K562 (cell line): ENCODE data around the gene PCP4L1. TPM values are rescaled to one million over a fixed set of nuclear protein-coding genes. Genes with fewer than 3 reads are reported as not detected.

Experiments
- ATF3 ChIP-seq, 2 experiments: fragments of 450-650 bp in 1 of 2; sonication (generic) in 1 of 2; formaldehyde crosslinking in 1 of 2; IDR thresholded peaks in 1 of 2; conservative IDR thresholded peaks in 1 of 2; 2 replicates each; pipeline versions ENCODE4 v1.6.1 to v1.8.1; 2016 to 2023; ENCODE audit warnings: mild to moderate bottlenecking in 2 of 2, moderate library complexity in 2 of 2, inconsistent platforms in 1 of 2, missing genetic modification reagents in 1 of 2
- CREM ChIP-seq: IDR thresholded peaks from 2 replicates; pipeline ENCODE4 v1.6.1; 2014; ENCODE audit warnings: antibody characterized with exemption, low read depth
- DIDO1 ChIP-seq: fragments of 450-650 bp; IDR thresholded peaks from 2 replicates; pipeline ENCODE4 v1.6.1; 2016; ENCODE audit warnings: low read depth, missing biosample characterization, missing genetic modification characterization
- HNRNPUL1 ChIP-seq: fragments of 200-400 bp; formaldehyde crosslinking; IDR thresholded peaks from 2 replicates; pipeline ENCODE4 v1.6.1; 2017; ENCODE audit warnings: low read length
- JUNB ChIP-seq: fragments of 450-650 bp; formaldehyde crosslinking; conservative IDR thresholded peaks from 2 replicates; pipeline ENCODE4 v1.4.0; 2020; ENCODE audit warnings: mild to moderate bottlenecking
- KDM5B ChIP-seq: fragments of 200-600 bp; sonication (generic); IDR thresholded peaks from 2 replicates; pipeline ENCODE4 v1.6.1; 2012; ENCODE audit warnings: low read depth, mild to moderate bottlenecking, moderate library complexity, low read length, control low read depth, inconsistent platforms; ENCODE audit not compliant: insufficient replicate concordance
- NFATC3 ChIP-seq: fragments of 450-650 bp; IDR thresholded peaks from 2 replicates; pipeline ENCODE4 v1.6.1; 2017; ENCODE audit warnings: mild to moderate bottlenecking
- TFAP4 ChIP-seq: sonication (generic); formaldehyde crosslinking; IDR thresholded peaks from 2 replicates; pipeline ENCODE4 v1.8.0; 2022; ENCODE audit warnings: missing genetic modification reagents, mild to moderate bottlenecking, moderate library complexity, borderline replicate concordance
- ZNF282 ChIP-seq: sonication (generic); formaldehyde crosslinking; IDR thresholded peaks from 2 replicates; pipeline ENCODE4 v1.8.1; 2023; ENCODE audit warnings: missing genetic modification reagents
- polyA plus RNA-seq, 8 experiments: library from polyadenylated mRNA; depleted of rRNA in 4 of 8; stranded (reverse) in 5 of 8; unstranded in 3 of 8; fragments of >200 nt; fragmentation: Nextera tagmentation in 2 of 8; fragmentation: Illumina TruSeq in 1 of 8; extraction: Ambion mirVana in 2 of 8; extraction: Trizol in 1 of 8; gene quantifications; 2 replicates each; pipeline versions ENCODE4 v1.2.1 to v1.2.3, GENCODE V29; 2011 to 2014; ENCODE audit warnings: inconsistent platforms in 1 of 8, missing spikeins in 1 of 8
- total RNA-seq, 7 experiments: library from RNA; depleted of rRNA in 6 of 7; stranded (reverse); fragments of >200 nt in 6 of 7; fragmentation: Illumina TruSeq in 2 of 7; extraction: Trizol in 2 of 7; gene quantifications; 2 replicates each; pipeline versions ENCODE4 v1.2.1 to v1.2.3, GENCODE V29; 2011 to 2021; ENCODE audit warnings: low replicate concordance in 1 of 7

PCP4L1 gene
- total and polyA plus RNA-seq, 9 of the 15 experiments (the other 6 are each of a cell fraction or from before 2014, with no cell fraction given): not detected

- TF ChIP-seq ATF3 (IDR thresholded peaks at IDR 0.05): peak; percentile 81
- no peak for TF ChIP-seq ATF3 (CRISPR knock-in tag; conservative IDR thresholded peaks at IDR 0.05)
- peak; percentile 20; the same call in 1 of the 2 replicates for TF ChIP-seq CREM
- no peak for TF ChIP-seq NFATC3
- 0 out of 2 replicates have a peak, but pooled peaks have one; percentile 14 for TF ChIP-seq JUNB (CRISPR knock-in tag)
- TF ChIP-seq KDM5B: peak; percentile 19
- no peak for TF ChIP-seq DIDO1 (tag)
- TF ChIP-seq TFAP4 (CRISPR knock-in tag): 0 out of 2 replicates have a peak, but pooled peaks have one; percentile 1
- no peak for TF ChIP-seq HNRNPUL1
- TF ChIP-seq ZNF282: no peak
- TF ChIP-seq, all 486 proteins: peak for 8
Observed at GRCh38 chr1:161304927-161305866, 46.7 kb downstream of the PCP4L1 start (continued).
